Activated naive CD4-positive, alpha-beta T cell treated with anti-CD3 and anti-CD28 coated beads, Interleukin-2, amount 50 U/mL, for 16 hours (primary cell): ENCODE measurements around the gene KCNJ12.
A peak's percentile ranks its signal among the peaks of the same experiment; 100 is the strongest.
"Not testable (repeated sequence)": the region's sequence is repeated elsewhere in the genome, so short reads cannot be mapped to it uniquely, and the experiment has no call there.

Experiments used
- DNase-seq: peaks from one replicate; pipeline ENCODE4 v3.0.0-alpha.2; 2020

Gene KCNJ12

DNA sequence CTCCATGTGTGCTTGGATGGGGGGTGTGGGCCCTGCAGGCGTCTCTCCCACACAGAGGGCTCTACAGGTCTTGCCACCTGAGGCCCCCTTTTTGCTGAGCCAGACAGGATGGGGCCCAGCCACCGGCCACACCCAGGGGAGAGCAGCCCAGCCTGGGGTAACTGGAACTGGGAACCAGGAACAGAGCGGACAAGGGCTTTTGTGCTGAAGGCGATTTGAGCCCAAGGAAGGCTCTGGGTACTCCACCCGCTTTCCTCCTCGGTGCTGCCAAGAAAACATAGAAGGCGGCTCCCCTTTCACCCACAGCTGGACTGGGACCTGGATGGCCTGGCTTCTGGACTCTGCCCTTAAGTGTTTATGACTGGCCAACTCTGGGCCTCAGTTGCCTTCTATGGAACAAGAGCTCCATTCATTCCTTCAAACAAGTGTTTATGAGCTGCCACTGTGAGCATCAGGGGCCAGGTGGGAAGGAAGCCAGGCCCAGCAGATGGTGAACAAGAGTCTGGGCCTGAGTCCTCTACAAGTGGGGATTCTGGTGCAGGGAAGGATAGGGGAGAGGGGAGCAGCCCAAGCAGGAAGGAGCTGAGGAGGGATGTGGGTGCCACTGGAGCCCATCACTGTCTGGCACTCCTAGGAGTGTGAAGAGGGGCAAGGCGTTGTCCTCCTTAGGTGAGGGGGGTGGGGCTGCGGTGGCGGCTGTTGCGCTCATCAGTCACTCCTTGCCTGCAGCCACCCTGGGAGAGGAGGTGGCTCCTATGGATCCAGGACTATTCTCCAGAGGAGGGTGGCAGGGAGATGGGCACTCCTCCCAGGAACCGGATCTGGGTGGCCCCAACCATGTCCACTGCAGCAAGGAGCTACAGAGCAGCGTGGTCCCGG lies 46.4 kb downstream of the KCNJ12 start:
- not testable (repeated sequence) for DNase-seq

DNA sequence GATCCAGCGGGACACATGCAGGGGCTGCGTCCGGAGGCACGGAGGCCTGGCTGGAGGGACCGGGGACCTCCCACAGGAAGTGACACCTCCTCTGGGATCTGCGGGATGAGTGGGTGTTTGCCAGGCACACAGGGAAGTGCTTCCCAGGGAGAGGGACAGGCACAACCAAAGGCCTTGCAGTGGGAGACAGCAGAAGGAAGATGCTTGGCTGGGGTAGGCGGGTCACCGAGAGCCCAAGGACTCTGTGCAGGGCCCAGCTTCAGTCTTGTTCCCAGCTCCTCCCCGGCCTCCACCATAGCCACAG lies 47.0 kb downstream of the KCNJ12 start:
- DNase-seq: not testable (repeated sequence)

GRCh38 chr17:21424697-21425096 lies 48.5 kb downstream of the KCNJ12 start:
- not testable (repeated sequence) for DNase-seq

- DNase-seq: no peak
Measured at GRCh38 chr17:21425321-21425720, 49.2 kb downstream of the KCNJ12 start.

DNA sequence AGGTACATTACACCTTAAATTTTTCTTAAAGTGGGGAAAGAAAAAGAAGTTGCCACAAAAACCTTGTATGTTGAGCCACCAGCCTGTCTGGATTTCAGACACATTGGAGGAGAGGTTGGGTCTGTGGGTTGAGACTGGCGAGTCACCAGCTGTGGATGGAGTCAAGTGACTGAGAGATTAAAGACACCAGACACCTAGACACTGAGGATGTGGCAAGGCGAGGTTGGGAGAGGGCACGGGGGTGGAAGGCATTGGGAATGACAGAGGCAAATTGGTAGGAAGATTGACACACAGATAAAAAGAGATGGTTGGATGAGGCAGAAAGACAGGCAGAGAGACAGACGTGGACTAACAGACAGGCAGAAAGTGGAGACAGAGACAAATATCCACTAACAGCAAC lies 49.6 kb downstream of the KCNJ12 start:
- no peak for DNase-seq

- not testable (repeated sequence) for DNase-seq
Measured at GRCh38 chr17:21426246-21426645, 50.1 kb downstream of the KCNJ12 start.

GRCh38 chr17:21426876-21427275 lies 50.7 kb downstream of the KCNJ12 start:
- DNase-seq: not testable (repeated sequence)

- DNase-seq: not testable (repeated sequence)
Measured at GRCh38 chr17:21427727-21428126, 51.6 kb downstream of the KCNJ12 start.

DNA sequence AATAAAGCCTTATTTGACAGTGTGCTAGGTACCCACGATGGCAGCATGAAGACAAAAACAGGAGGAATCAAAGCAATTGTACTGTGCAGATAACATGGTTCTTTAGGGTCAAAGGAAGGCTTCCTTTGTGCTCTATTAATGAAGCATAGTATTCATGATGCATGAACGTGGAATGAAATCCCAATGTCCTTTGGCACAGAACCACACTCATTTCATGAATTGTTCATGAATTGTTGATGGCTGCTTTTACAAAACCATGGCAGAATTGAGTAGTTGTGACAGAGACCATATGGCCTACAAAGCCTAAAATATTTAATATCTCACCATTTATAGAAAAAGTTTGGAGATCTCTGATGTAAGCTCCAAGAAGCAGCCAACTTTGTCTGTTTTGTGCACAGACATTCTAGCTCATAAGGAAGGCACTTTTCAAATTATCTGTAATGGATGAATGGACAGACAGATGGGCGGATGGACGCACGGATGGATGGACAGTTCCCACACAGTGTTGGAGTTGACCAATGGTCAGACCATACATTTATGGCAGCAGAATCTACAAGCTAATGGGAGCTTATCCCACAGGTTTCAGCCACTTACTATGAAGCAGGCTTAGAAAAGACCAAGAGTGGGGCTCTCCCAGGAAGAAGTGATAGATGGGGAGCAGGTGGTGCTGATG lies 52.7 kb downstream of the KCNJ12 start:
- DNase-seq: not testable (repeated sequence)

DNA sequence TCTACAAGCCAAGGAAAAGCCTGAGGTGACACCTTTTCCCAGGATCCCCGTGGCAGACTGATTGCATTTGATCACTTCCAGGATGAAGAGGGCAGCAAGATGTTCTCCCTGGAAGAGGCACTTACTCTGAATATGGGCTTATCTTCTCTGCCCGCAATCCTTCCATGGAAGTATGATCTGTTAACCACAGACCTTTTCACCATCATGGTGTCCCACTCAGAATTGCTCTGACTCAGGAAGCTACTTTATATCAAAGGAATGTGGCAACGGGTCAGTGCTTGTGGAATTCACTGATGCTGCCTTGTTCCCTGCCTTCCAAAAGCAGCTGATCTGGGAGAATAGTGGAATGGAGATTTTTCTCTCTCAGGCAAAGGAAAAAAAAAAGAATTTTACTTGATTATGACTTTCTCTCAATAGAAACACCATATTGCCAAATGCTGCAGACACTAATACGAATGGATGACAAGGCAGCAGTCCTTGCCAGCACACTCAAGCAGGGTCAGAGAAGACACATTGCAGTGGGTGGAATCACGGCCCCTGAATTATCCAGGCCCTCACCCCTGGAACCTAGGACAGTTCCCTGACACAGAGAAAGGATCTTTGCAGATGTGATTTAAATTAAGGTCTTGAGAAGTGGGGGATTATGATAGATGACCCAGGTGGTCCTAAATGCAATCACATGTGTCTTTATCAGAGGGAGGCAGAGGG lies 53.9 kb downstream of the KCNJ12 start:
- not testable (repeated sequence) for DNase-seq

GRCh38 chr17:21433971-21434370 lies 57.8 kb downstream of the KCNJ12 start:
- DNase-seq: not testable (repeated sequence)

DNA sequence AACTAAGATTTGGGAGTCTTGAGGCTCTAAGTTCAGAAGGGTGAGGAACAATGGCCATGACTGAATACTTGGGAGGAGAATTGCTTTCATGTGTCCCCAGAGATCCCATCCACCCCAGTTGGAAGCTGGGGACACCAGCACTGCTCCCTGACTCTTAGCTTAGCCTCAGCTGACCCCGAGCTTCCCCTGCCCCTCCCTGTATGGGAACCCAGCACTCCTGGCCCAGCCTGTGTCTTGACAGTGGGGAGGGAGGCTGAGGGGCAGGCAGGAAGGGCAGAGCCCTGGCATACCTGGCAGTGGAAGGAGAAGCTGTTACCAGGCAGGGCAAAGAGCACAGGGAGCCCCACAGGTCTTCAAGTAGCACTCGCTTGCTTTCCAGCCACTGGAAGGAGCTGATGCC lies 58.8 kb downstream of the KCNJ12 start:
- DNase-seq: not testable (repeated sequence)

DNA sequence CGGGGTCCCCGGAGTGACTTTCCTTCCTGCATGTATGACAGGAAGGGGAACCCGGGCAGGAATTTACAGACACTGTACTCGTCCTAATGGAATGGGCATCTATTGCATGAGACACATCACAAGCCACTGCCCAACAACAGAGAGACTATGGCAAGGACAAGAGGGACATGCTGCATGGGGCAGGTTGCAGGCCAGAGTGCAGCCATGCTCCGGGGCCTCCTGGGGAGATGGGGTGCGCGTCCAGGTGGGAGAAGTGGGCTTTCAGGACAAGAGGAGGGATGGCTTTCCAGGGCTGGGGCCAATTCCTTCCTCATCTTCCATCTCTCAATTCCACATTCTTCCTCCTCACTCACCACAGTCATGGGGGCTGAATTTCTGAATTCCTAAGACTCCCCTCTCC lies 60.3 kb downstream of the KCNJ12 start:
- not testable (repeated sequence) for DNase-seq

DNA sequence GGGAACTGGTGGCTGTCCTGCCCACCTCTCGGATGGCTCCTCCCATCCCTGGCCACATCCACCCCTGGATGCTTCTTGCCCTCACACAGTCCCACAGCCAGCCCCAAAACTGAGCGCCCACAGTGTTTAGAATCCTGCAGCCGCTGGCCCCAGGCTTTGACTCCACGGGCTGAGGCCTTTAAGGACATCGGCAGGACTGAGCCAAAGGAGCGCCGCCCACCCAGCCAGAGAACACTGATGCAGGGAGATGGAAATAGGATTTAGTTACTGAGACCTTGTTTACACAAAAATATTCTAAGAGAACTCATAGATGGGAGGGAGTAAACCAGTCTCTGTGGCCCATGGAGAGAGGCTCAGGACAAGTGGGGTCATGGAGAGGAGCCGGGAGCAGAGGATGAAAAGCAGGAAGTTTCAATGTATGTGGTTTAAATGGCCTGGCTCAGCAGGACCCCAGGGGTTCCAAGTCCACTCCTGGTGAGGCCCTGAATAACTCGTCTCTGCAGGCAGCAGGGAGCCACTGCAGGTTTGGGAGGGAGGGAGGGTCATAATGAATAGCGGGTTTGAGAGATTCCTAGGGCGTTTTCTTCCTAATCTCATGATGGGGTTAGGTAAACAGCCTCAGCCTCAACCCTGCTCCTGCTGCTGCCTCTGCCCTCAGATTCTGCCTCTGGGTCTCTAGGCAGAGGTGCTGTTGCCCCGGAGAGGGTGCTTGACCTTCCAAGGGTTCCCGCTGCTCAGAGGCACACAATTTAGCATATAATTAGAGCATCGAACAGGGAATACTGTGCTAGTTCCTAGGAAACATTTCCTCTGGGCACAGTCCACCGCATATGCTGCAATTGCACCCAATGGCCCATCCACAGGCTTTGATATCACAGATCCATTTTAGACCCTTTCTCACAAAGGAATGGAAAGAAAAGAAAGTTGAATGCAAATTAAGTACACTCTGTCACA lies 61.0 kb downstream of the KCNJ12 start:
- not testable (repeated sequence) for DNase-seq

- DNase-seq: not testable (repeated sequence)
Measured at GRCh38 chr17:21438316-21439014, 62.3 kb downstream of the KCNJ12 start.

- DNase-seq: not testable (repeated sequence)
Measured at GRCh38 chr17:21439015-21439336, 62.8 kb downstream of the KCNJ12 start.

DNA sequence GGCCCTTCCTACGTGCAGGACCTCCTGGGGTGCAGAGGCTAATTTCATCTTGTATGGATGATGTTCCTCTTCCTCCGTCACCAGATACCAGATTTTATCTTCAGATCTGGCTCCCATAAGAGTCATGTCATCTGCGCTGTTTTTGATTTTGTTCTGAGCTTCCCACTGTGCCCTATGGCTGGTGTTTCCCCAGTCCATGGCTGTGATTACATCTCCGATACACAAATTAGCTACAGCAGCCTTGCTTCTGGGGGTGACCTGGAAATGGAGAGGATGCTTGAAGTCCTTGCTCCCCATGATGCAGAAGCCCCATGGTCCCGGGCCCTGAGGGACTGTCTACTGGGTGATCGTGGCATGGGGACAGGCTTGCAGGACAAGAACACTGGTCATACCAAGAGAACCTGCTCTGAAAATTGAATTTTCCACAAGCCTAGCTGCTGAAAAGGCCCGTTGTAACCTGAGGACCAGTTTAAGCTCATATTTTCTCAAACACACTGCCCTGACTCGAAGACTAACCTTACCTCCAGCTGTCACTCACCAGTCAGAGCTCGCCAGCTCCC lies 69.0 kb downstream of the KCNJ12 start:
- DNase-seq: no peak

- not testable (repeated sequence) for DNase-seq
Measured at GRCh38 chr17:21447552-21447951, 71.4 kb downstream of the KCNJ12 start.

DNA sequence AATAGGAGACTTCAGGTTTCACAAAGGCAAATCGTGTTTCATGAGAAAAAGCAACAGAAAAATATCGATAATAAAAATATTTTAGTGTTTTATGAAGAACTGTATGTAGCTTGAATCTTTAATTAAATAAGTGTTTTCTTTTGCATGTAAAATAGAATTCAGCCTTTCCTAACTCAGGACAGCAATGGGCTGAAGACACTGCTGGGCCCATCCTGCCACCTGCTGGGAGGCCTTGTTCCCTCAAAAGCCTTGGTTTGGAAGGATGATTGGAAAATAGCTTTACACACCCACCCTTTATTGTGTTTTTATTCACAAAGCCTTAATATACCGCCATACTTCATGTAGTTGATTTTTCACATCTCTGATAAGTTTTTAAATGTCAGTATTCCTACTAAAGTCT lies 73.7 kb downstream of the KCNJ12 start:
- DNase-seq: not testable (repeated sequence)

DNA sequence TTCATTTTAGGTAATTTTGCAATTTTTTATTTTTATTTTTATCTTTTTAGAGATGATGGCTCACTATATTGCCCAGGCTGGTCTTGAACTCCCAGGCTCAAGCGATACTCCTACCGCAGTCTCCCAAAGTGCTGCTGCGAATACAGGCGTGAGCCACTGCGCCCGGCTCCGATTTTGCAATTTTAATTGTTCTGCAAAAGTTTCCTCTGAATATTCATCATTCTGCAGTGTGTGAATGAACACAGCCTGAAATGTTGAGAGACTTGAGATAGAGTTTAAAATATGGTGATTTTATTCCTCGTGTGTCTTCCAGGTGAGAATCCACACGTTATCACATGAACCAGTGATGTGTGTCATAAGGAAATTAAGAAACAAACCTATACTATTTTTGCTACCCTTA lies 75.8 kb downstream of the KCNJ12 start:
- DNase-seq: no peak

DNA sequence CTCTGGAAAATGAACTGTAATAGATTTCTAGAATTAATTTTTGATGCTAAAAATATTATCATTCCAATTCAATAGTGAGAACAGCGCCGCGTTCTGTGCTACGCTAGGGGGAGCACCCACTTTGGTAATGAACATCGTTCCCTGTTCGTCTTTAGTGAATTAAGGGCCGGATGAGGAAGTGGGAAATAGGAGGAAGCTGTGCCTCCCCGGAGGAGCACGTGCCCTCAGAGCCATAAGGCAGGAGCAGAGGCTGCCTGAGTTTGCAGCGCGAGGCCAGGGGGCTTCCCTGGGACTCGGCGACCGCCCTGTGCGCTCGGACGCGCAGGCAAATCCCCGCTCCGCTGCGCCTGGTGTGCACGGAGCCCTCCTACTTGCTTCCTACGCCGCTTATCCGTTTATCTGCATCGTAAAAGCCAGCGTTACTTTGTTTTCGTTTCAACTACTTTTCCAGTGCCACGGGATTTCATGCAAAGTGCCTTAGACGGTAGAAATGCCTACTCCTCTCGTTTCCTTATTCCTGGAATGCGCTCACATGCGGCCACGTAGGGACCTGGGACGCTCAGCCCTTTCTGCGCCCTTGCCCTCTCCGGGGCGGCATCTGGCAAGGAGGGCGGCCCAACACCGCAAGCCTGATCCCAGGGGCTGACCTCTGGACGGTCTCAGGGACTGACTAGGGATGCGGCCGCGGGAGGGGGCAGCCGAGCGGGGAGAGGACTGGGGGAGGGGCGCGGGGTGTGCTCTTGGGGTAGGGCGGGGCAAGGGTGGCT lies 76.4 kb downstream of the KCNJ12 start:
- DNase-seq: peak; percentile 36
